Spleen (tissue), 7 donors: Measurements from ENCODE around the gene ITGB2.

ENCODE experiments used
- CTCF ChIP-seq, 11 experiments: fragments of 200-600 bp in 7 of 11; fragments of 450-650 bp in 4 of 11; sonication (generic) in 4 of 11; IDR thresholded peaks in 8 of 11; conservative IDR thresholded peaks in 3 of 11; 1 replicate in 7 of 11; 2 replicates in 4 of 11; pipeline versions ENCODE4 v1.4.0 to v1.8.0; 2016 to 2021; ENCODE audit warnings: antibody characterized with exemption in 11 of 11, inconsistent platforms in 4 of 11, mild to moderate bottlenecking in 1 of 11
- POLR2AphosphoS5 ChIP-seq, 3 donors: sonication (generic); formaldehyde crosslinking; IDR thresholded peaks; one replicate each; pipeline ENCODE4 v1.5.1; 2017; ENCODE audit warnings: antibody characterized with exemption in 3 of 3
- donor health status: DM: no; HTN: no; CAD: no; lungs with moderate emphysema.
- donor health status: DM: no; HTN: no; CAD: no.
- donor health status: DM: no; HTN: no; CAD: no.

GRCh38 chr21:44923480-44924084 is 2.9 kb upstream of the ITGB2 start:
- TF ChIP-seq POLR2AphosphoS5 (IDR thresholded peaks at IDR 0.05) = no peak
- TF ChIP-seq CTCF (IDR thresholded peaks at IDR 0.05 in 8 of 11, conservative IDR thresholded peaks at IDR 0.05 in 3 of 11) = no peak
